CD4-positive, alpha-beta T cell treated with Interleukin-1 beta for 1 hour (primary cell): ENCODE data around the gene INS.
"Not testable (repeated sequence)": the region's sequence is repeated elsewhere in the genome, so short reads cannot be mapped to it uniquely, and the experiment has no call there.

Source experiments
- DNase-seq, 2 donors: peaks; one replicate each; pipeline ENCODE4 v3.0.0-alpha.2; 2020 to 2022

The INS gene

GRCh38 chr11:2130881-2131352 lies 30.1 kb downstream of the INS start:
- DNase-seq = no peak

DNA sequence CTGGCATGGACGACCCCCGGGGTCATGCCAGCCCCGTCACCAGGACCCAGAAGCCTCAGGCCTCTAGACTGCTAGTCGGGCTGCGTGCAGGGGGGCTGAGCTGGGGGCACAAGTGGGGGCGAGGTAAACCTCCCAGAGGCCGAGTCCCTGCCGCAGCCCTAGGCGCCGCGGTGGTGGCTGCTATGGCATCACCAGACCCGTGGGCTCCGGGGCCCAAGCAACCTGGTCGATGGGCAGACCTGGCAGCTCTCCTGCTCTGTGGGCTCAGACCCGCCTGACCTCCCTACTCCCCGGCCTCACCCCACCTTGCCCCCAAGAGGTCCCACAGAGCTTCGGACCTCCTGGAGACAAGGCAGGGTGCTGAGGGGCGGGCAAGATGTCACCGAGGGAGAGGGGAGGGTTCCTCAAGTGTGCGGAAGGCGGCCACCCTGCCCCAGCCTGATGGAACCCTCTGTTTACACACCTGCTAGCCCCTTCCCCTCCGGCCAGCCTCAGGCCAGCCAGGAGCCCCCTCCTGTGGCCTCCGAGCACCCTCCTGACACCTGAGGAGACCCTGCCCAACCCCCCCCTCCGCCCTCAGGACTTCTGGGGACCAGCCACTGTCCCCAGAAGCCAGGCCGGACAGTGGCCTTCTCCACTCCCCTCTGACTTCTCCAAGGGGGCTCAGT lies 31.2 kb downstream of the INS start:
- DNase-seq = no peak

GRCh38 chr11:2129308-2129698 lies 31.7 kb downstream of the INS start:
- DNase-seq = no peak

DNA sequence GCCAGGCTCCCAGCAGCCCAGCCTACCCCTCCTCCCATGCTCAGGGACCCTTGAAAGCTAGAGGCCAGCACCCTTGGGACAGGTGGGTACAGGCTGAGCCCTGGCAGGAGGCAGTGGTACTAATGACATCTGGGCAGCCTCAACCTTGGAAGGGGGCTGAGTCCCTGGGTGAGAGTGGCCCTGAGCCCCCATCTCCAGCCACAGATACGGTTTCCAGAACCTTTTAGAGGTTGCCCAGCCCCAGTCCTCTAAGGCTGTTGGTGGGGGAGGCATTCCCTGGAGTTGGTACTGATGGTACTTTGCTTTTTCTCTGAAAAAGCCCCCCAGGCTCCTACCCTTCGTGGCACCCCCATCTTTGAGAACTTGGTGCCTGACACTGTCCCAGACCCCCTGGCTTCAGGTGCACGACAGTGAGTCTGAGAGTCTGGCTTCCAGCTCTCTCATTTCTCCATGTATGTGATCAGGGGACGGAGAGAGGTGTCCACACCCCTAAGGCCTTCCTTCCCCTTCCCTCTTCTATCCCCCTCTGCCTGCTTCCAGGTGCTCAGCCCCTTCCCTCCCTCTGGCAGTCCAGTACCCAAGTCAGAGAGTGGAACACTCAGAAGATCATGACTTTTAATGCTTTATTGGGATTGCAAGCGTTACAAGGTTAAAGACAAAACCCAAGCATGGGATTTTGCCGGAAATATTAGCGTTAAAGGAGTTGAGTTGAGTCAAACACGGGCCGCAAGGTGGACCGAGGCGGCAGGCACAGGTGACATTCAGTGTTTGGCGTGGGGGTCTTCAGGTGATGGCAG lies 32.3 kb downstream of the INS start:
- no peak for DNase-seq

GRCh38 chr11:2128130-2128510 lies 32.9 kb downstream of the INS start:
- no peak for DNase-seq

GRCh38 chr11:2127482-2128129 lies 33.4 kb downstream of the INS start:
- DNase-seq = no peak

GRCh38 chr11:2126520-2127085 lies 34.4 kb downstream of the INS start:
- no peak for DNase-seq

GRCh38 chr11:2124736-2125484 lies 36.1 kb downstream of the INS start:
- DNase-seq = not testable (repeated sequence)

- DNase-seq = no peak
Measured at GRCh38 chr11:2123628-2123960, 37.4 kb downstream of the INS start.

- DNase-seq = no peak
Measured at GRCh38 chr11:2122907-2123627, 37.9 kb downstream of the INS start.

DNA sequence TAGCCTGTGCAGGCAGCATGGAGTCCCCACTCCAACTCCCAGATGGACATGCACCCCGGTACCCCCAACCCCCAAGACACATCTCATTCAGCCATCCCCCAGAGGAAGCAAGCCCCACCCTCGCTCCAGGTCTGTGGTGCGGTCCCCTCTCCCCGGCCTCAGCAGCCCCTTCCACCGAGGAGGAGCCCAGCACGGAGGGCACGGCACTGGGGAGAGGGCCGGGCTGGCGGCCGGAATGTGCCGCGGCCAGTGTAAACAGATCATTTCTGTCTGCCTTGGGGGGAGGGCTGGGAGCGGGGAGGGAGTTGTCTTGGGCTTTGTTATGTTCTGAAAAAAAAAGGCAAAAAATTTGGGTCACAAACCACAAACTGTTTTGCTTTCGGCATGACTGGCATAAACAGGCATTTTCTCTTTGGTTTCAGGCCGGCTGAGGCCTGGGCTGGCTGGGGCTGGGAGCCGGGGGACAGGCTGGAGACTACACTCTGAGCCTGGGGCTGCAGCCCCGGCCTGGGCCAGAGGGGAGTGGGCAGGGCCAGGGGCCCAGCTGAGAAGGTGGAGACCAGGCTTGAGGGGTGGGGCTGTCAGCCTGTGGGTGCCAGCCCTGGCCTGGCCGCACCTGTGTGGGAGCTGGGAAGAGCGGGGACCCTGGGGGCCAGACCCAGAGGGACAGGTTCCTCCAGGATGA lies 38.6 kb downstream of the INS start:
- DNase-seq = no peak

GRCh38 chr11:2121227-2122130 lies 39.5 kb downstream of the INS start:
- no peak for DNase-seq

- DNase-seq = no peak
Measured at GRCh38 chr11:2120359-2121100, 40.5 kb downstream of the INS start.

- no peak for DNase-seq
Measured at GRCh38 chr11:2118677-2119076, 42.3 kb downstream of the INS start.

- no peak for DNase-seq
Measured at GRCh38 chr11:2116680-2117079, 44.3 kb downstream of the INS start.

DNA sequence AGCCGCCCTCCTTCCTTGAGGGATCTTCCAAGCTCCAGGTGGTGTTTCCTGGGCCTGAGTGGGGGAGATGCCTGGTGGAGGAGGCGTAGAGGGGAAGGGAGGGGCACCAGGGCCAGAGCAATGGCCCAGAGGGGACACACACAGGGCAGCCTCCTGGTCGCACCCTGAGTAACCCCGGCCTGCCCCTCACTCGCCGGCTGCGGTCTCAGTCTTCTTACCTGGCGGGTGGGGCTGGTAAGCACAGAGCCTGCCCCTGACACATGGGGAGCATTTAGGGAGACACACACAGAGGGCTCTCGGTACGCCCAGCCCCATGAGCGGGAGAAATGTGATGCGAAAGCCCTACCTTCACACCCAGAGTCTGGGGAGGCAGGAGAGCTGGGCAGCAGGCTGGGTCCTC lies 45.7 kb downstream of the INS start:
- DNase-seq = no peak

GRCh38 chr11:2114430-2115241 lies 46.4 kb downstream of the INS start:
- DNase-seq = no peak

GRCh38 chr11:2113776-2114175 lies 47.2 kb downstream of the INS start:
- DNase-seq = no peak

- DNase-seq = no peak
Measured at GRCh38 chr11:2110521-2110920, 50.5 kb downstream of the INS start.
